HG02798 (cell line): ENCODE results near the gene NAIP.
"Not testable (repeated sequence)": the region's sequence is repeated elsewhere in the genome, so short reads cannot be mapped to it uniquely, and the experiment has no call there.

Experiments
- ATAC-seq: cut with Tn5 transposase; IDR thresholded peaks from one replicate; pipeline ENCODE4 v1.9.1; 2021; ENCODE audit warnings: mild to moderate bottlenecking; ENCODE audit not compliant: unreplicated experiment, poor library complexity

The NAIP gene

GRCh38 chr5:71025289-71025953 is at the start of gene NAIP:
TSS of gene NAIP (minus strand) at chr5:71025339. CDS start at chr5:71012915, 12,424 bp downstream.
- peak; percentile 37 for ATAC-seq

- ATAC-seq = peak; percentile 98
Measured at GRCh38 chr5:71067262-71067928, 42.3 kb upstream of the NAIP start, which contains the start of gene GTF2H2. TSS of gene GTF2H2 (minus strand) at chr5:71067676. CDS start at chr5:71062763, 4,913 bp downstream.

- not testable (repeated sequence) for ATAC-seq
Measured at GRCh38 chr5:71061322-71061721, 36.2 kb upstream of the NAIP start.

- not testable (repeated sequence) for ATAC-seq
Measured at GRCh38 chr5:71059426-71059825, 34.3 kb upstream of the NAIP start.

- ATAC-seq = not testable (repeated sequence)
Measured at GRCh38 chr5:71044808-71045207, 19.7 kb upstream of the NAIP start.

GRCh38 chr5:71044128-71044527 is 19.0 kb upstream of the NAIP start:
- not testable (repeated sequence) for ATAC-seq

GRCh38 chr5:71031046-71031776 is 6.1 kb upstream of the NAIP start:
- ATAC-seq = not testable (repeated sequence)

- not testable (repeated sequence) for ATAC-seq
Measured at GRCh38 chr5:71020643-71021042, 4.5 kb downstream of the NAIP start.

- ATAC-seq = not testable (repeated sequence)
Measured at GRCh38 chr5:71018376-71019005, 6.6 kb downstream of the NAIP start.

GRCh38 chr5:71014176-71014575 is 11.0 kb downstream of the NAIP start:
- ATAC-seq = no peak

GRCh38 chr5:71013575-71013974 is 11.6 kb downstream of the NAIP start:
- ATAC-seq = no peak

GRCh38 chr5:71011194-71011792 is 13.8 kb downstream of the NAIP start:
- no peak for ATAC-seq

GRCh38 chr5:71006983-71007382 is 18.2 kb downstream of the NAIP start:
- not testable (repeated sequence) for ATAC-seq

- not testable (repeated sequence) for ATAC-seq
Measured at GRCh38 chr5:70984882-70985281, 40.3 kb downstream of the NAIP start.

- ATAC-seq = not testable (repeated sequence)
Measured at GRCh38 chr5:70967220-70967619, 57.9 kb downstream of the NAIP start.

- not testable (repeated sequence) for ATAC-seq
Measured at GRCh38 chr5:70964531-70964930, 60.6 kb downstream of the NAIP start.

GRCh38 chr5:70953068-70953467 is 72.1 kb downstream of the NAIP start:
- ATAC-seq = not testable (repeated sequence)

- not testable (repeated sequence) for ATAC-seq
Measured at GRCh38 chr5:70932560-70932959, 92.6 kb downstream of the NAIP start.

GRCh38 chr5:70931709-70932368 is 93.3 kb downstream of the NAIP start:
- ATAC-seq = not testable (repeated sequence)

GRCh38 chr5:70925211-70925562 is 100.0 kb downstream of the NAIP start:
- not testable (repeated sequence) for ATAC-seq
